ENCODE results near the gene NTRK2.

NTRK2 gene

DNA sequence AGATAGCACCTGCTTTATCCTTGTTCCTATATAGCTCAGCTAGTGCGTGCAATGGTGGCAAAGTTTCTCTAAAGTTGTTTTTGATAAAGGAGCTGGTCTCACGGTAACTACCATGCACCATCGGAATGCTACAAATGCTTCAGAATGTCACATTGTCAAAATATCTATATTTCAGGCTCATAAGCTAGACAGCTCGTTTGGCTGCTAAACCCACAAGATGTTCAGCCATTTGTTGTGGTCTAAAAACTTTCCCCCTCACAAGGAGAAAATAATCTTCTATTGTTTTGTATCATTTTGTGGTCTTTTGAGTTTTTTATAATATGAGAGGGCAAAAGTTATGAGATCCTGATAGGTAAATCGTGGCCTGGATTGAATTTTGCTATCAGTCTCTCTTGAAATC is 137.9 kb downstream of the NTRK2 start:
- in situ Hi-C loops (cut with MboI; ENCODE audit: low pct_unique_long_range_greater_than_20kb, low sequenced_read_pairs) = no loop called here
- no peak for DNase-seq

DNA sequence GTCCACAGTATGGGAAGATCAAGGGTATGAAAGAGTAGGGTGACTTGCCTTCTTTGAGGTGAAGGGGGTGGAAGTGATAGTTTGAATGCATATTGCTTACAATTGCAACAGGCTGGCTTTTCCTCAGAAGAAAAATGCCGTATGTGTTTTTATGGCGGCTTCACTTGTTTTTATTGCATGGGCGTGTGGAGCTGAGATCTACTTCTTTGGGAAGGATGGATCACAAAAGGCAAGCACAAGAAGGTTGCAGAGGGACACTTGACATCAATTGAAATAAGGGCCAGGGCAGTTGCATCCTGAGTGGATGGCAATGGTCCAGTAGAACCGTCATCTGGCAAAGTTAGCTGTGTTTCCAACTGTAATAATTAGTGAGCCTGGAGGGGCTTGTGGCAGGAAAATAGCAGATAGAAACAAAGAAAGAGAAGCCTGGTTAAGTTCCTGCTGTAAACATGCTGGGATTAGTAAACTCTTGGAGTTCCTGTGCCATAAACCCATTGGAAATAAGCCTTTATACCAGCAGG is 138.4 kb downstream of the NTRK2 start:
- in situ Hi-C loops (cut with MboI; ENCODE audit: low pct_unique_long_range_greater_than_20kb, low sequenced_read_pairs) = no loop called here
- no peak for DNase-seq

DNA sequence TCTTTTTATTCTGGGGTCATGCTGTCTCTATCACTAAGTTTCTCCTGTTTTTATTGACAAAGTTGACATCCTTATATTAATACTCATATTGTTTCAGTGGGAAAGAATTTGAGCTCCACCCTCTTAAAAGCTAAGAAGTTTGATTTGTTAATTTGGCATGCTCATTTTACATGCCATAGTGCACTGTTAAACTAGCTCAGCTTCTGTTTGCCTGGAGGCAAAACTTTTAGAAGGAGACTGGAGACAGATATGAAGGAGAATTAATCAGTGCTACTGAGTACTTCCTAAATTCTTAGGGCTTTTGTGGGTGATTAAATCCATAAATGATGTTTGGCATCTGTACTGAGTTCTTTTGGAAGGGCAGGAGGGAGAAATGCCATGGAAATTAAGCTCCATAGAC is 138.9 kb downstream of the NTRK2 start:
- DNase-seq = no peak
- in situ Hi-C loops (cut with MboI; ENCODE audit: low pct_unique_long_range_greater_than_20kb, low sequenced_read_pairs) = no loop called here

DNA sequence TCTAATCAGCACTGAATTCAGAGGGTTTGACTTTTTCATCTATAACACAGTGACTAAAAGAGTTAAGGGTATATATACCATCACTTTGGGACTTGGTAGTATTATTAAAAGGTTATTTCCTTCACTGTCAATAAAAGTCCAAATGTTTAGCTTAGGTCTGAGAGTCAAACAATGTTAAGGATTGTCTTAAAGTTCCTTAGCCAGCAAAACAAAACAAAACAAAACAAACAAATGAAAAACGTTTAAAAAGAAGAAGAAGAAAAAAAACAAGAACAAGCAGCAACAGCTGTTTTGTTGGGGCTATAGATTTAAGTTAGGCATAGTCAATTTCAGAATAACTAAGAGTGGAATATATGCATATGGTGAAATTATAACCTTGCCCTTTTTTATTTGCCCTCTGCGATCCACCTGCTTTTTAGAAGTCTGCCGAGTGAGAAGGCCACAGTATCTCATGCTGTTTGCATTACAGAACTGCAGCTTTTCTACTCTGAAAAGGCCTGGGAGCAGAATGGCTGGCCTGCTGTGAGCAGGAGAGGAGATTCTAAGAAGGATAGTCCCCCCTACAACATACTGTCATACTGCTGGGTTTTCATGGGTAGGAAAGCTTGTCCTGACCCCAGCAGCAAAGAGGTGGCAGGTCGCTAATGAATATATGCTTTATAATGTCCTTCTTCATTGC is 141.7 kb downstream of the NTRK2 start:
- in situ Hi-C loops (cut with MboI; ENCODE audit: low pct_unique_long_range_greater_than_20kb, low sequenced_read_pairs) = no loop called here
- no peak for DNase-seq

DNA sequence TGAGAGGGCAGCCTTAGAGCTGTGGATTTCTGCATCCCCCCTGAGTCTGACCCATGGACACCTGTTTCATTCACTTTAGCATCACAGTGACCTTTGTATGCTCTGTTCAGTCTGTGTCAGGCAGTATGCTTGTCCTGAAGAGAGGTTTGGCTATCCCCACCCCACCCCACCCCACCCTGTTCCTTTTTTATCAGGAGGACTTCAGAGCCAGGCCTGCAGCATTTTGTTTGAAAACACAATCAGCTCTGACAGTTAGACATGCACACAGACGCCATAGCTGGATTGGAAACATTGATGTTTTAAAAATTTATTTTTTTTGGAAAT is 142.2 kb downstream of the NTRK2 start:
- in situ Hi-C loops (cut with MboI; ENCODE audit: low pct_unique_long_range_greater_than_20kb, low sequenced_read_pairs) = no loop called here
- DNase-seq = no peak

DNA sequence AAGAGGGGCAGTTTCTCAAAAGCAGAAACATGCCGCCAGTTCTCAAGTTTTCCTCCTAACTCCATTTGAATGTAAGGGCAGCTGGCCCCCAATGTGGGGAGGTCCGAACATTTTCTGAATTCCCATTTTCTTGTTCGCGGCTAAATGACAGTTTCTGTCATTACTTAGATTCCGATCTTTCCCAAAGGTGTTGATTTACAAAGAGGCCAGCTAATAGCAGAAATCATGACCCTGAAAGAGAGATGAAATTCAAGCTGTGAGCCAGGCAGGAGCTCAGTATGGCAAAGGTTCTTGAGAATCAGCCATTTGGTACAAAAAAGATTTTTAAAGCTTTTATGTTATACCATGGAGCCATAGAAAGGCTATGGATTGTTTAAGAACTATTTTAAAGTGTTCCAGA is 142.8 kb downstream of the NTRK2 start:
- in situ Hi-C loops (cut with MboI; ENCODE audit: low pct_unique_long_range_greater_than_20kb, low sequenced_read_pairs) = no loop called here
- no peak for DNase-seq

DNA sequence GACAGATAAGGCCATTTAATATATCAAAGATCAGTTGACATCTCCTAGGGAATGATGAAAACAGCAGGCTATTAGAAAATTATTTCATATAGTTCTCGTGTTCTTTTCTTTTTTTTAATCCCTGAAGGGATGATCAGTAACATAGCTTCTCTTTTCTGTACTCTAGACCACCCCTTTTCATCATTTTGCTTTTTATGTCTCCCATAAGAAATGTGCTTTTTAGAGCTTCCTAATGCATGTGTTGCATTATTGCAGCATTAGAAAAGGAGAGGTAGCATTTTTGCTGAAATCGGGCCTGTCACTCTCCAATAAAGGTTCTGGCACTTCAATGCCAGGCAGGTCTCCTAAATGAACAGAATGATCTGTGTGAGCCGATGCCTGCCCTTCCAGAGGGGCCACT is 143.3 kb downstream of the NTRK2 start:
- DNase-seq = no peak
- in situ Hi-C loops (cut with MboI; ENCODE audit: low pct_unique_long_range_greater_than_20kb, low sequenced_read_pairs) = no loop called here

DNA sequence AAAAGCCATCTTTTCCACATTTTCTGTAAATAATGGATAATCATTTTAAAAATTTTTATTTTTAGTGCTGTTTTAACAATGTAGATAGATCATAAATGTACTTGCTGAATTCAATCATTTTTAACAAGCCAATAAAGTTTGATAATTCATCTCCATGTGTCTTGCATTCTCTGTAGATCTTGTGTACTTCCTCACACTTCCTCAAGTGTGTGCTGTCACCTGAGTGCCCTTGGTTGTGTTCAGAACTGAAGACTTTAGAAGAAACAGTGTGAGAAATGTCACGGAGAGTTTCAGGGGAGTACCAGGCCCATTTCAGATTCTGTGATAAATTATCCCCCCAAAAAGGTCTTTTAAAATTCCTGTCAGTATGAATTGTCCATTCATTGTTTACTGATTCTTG is 146.0 kb downstream of the NTRK2 start:
- in situ Hi-C loops (cut with MboI; ENCODE audit: low pct_unique_long_range_greater_than_20kb, low sequenced_read_pairs) = no loop called here
- no peak for DNase-seq

DNA sequence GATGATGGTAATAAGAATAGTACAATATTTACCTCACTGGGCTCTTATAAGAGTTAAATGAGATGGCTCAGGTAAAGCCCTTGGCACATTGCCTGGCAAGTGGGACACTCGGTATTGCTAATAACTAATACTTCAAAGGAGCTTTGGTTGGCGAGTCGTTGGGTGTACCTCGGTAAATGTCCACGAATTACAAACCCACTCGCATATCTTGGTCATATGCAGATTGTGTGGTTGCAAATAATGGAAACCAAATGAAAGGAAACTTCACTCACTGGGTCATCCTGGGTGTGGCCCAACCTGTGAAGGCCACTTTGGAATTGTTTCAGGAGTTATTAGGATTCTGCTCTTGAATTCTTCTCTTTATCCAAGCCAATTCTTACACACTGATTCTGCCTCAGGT is 147.5 kb downstream of the NTRK2 start:
- in situ Hi-C loops (cut with MboI; ENCODE audit: low pct_unique_long_range_greater_than_20kb, low sequenced_read_pairs) = no loop called here
- DNase-seq = no peak

DNA sequence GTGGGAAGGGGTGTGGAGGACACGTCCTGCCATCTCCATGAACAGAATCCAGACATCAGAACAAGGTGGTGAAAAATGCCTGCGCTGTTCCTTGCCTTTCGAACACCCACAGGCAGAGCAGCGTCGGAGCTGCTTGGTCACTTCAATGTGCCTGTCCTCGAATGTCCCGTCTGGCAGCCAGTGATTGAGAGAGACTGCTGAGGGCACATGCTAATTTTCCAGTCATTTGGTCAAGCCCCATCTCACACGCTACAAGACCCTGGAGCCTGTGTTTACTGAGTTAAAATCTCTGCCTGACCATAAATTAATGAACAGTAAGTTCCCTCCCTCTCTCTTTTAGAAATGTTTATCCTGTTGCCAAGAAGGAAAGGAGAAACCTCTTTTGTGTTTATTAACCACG is 149.3 kb downstream of the NTRK2 start:
- no peak for DNase-seq
- in situ Hi-C loops (cut with MboI; ENCODE audit: low pct_unique_long_range_greater_than_20kb, low sequenced_read_pairs) = no loop called here

DNA sequence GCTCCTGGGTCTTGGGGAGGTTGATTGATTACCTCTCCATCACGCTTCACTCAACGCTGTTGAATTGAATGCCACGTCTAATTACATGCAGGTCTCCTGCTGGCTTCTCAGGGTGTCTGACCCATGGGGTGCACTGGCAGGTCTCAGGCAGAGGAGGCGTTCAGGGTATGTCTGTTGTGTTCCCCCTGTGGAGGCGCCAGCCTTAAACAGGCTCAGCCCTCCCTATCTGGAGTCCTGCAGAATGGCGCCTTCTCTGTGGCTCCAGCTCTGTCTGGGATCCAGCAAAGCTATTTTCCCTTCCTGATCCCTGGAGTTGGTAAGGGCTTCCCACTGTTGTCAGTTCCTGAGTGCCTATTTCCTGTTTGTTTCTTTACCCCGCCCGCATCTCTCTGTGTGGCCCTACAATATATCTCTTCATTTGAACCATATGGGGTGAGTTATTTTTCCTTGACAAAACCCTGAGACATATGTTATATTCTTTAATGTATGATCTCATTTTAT is 150.0 kb downstream of the NTRK2 start:
- in situ Hi-C loops (cut with MboI; ENCODE audit: low pct_unique_long_range_greater_than_20kb, low sequenced_read_pairs) = no loop called here
- no peak for DNase-seq

DNA sequence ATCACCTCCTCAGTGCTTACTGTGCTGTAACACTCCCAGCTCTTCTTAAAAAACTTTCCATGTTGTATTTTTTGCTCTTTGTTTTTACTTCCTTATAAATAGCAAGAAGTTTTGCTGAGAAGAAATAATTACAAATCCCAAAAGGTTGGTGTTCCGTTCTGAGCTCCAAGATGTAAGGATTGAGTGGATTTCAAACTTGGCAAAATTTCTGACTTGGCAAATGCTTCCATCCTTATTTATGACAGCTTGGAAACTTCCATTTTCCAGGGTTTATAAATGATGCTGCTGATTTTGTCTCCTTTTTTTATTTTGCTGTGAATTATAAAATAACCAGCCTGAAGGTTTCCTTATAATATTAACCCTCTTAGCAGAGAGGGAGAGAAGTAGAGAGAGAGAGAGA is 151.9 kb downstream of the NTRK2 start:
- DNase-seq = no peak
- in situ Hi-C loops (cut with MboI; ENCODE audit: low pct_unique_long_range_greater_than_20kb, low sequenced_read_pairs) = no loop called here

DNA sequence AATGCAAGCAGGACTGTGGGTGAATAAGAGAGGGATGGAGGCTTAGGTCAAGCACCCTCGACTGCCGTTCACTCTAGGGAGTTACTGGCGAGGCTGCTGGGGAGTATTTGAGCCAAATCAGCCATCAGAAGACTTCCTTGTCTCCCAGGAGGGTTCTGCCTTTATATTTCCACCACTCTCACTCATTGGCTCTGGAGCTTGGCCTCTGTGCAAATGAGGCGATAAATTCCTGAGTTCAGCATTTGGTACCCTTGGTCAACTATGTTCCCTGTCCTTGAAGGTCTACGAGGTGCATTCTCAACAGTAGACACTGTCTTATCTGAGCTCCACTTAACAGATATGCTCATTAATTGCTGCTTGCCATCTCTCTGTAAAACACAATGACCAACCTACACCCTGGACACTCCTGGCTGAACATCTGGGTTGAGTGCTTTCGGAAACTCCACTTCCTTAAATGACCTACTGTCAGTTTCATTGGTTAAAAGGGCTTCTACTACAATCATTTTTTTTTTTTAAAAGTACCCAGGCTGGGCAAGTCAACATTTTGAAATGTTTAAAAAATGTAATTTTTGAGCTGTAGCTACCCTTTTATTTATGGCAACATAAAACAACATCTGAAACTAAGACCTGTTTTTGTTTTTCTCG is 153.2 kb downstream of the NTRK2 start:
- no peak for DNase-seq
- in situ Hi-C loops (cut with MboI; ENCODE audit: low pct_unique_long_range_greater_than_20kb, low sequenced_read_pairs) = no loop called here

DNA sequence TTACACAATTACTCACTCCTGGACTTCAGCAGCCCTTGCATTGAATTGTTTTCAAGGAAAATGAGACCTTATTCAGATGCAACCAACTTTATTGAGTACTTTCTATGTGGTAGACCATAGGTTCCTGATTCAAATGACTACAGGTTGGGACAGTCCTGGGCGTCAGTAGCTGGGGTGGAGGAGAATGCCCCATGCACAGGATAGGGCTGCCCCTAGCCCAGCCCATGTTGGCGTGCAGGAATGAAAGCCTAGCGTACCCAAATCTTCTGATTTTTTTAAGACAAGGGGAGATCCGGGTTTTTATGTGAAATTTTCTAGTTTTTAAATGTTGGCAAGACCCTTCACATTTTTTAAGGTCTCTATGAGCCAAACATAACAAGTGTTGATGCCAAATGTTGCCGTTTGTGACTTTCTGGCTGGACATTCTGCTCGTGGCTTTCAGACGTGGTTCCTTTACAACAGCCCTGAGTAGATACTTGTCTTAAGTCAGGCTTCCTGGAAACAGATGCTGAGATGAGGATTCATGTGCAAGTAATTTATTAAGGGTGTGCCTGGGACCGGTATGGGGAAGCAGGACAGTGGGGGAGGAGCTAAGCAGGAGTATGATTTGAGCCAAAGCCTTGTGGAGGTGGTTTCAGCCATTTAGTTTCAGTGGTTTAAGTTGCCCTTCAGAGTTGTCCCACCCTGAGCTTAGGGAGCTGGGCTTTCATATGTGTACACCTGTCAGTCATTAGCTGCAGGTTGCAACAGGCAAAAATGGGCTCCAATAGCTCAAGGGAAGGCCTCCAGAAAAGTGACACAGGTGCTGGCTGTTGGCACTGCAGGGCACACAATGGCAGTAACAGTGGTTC is 154.1 kb downstream of the NTRK2 start:
- in situ Hi-C loops (cut with MboI; ENCODE audit: low pct_unique_long_range_greater_than_20kb, low sequenced_read_pairs) = no loop called here
- no peak for DNase-seq

DNA sequence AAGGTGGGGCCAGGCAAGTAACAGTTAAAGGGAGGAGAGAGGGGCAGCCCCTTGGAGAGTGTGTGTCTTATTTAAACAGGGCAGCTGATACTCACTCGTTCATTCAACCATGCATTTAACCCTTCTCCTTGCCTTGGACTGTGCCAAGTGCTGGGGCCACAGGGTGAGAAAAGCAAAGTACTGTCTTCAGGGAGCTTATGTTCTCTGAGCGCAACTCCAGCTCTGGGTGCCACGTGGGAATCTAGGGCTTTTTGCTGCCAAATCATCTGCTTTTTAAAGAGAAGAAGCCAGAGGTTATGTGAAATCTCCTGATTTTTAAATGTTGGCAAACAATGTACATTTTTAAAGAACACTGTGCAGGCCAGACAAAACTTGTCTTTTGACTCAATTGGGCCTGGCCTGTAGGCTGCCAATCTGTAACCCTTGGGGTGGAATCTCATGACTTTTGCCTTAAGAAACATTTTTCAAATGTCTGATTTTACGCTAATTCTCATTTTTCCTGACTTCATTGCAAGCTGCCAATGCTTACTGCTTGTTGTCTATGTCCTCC is 157.8 kb downstream of the NTRK2 start:
- DNase-seq = no peak
- in situ Hi-C loops (cut with MboI; ENCODE audit: low pct_unique_long_range_greater_than_20kb, low sequenced_read_pairs) = no loop called here

DNA sequence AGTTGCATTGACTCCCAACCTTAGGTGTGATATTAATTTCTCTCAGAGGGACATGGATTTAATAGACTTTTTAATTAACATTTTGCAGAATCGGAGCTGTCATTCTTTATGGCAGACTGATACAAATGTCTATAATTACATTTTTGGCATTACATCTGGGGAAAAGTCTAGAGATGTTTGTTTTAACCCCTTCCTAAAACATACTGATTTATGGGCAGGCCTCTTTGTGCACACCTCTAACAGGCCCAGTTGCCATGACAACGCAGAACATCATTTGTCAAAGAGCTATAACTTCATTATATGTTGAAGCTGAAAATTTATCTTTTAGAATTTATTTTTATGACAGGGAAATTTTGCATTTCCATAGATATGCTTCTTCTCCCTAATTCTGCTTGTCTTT is 158.5 kb downstream of the NTRK2 start:
- DNase-seq = no peak
- in situ Hi-C loops (cut with MboI; ENCODE audit: low pct_unique_long_range_greater_than_20kb, low sequenced_read_pairs) = no loop called here

DNA sequence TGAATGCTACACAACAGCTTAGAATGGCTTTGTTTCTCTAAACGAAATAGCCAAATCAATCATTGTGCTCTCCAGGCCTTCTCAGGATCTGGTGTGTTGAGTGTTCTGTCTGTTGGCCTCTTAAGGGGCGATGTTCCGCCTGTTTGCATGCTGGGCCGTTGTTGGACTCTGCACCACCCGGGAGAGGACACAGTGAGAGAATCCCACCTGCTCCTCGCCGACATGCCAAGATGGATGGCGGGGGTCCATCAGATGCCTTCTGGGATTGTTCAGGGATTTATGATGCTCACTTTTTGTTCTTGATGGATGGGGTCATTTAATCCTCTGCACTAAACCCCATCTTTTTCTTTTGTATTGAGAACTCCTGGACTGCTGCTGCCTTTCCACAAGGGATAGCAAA is 159.9 kb downstream of the NTRK2 start:
- no peak for DNase-seq
- in situ Hi-C loops (cut with MboI; ENCODE audit: low pct_unique_long_range_greater_than_20kb, low sequenced_read_pairs) = no loop called here

DNA sequence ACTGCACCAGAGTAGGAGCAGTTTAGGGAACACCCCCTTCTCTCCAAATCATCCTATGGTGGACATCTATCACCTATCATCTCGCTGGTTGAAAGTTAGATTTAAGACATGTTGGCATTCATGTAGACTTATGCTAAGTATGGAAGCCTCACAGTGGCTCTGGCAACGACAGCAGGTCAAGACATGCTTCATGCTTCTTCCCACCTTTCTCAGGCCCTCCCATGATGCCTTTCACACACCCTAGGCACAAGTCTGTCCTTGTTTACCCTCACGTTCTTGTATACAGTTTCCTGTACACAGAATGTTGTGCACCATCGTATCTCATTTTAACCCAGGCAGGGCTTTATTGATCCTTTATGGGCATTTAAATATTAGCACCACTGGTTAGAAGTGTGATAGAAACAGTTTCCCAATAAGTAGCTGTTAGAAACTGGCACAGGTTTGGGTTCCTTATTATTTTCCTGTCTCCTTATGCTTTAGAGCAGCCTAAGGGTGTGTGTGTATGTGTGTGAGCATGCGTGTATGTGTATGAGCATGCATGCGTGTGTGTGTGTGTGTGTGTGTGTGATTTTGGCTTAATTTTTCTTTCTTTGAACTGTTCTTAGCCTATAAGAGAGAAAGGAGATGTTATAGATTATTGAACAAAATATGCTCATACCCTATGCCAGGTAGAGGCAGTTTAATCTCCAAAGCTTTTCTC is 160.6 kb downstream of the NTRK2 start:
- no peak for DNase-seq
- in situ Hi-C loops (cut with MboI; ENCODE audit: low pct_unique_long_range_greater_than_20kb, low sequenced_read_pairs) = no loop called here

DNA sequence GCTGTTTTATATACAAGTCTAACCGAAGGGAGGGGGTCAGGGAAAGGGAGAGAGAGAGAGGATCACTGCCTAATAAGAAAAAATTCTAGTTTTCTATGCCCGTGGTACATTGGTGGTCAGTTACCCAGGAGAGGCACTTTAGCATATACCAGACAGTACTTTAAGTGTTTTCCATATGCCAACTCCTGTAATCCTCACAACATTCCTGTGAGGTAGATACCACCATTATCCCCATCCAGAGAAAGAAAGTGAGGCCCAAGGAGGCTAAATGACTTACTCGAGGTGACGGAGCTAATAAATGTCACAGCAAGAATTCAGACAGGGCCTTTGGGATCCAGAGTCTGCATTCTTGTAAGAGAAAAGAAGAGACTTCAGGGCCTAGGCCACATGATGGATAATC is 161.8 kb downstream of the NTRK2 start:
- in situ Hi-C loops (cut with MboI; ENCODE audit: low pct_unique_long_range_greater_than_20kb, low sequenced_read_pairs) = no loop called here
- no peak for DNase-seq

Measured in KBM-7 (cell line).